ENCODE results near the gene RMND5B.

DNA sequence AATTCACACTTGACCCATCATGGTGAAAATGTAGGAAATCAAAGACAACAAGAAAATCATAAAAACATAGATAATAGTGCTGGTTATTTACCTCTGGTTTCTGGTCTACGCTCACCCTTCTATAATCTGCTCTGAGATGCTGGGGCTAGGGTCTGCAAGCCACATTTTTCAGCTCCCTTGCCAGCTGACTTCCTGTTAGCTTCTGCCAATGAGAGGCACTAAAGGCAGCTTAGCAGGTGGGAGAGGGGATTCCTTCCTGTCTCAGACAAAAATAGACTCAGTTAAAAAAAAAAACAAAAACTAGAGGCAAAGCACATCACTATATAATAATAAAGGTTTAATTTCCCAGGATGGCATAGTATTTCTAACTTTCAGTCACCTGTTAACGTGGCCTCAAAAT is 37.7 kb upstream of the RMND5B start:
- TF ChIP-seq EZH2phosphoT487 (IDR thresholded peaks at IDR 0.05; ENCODE audit: low read length) (no peak), EZH2 (optimal IDR thresholded peaks at IDR 0.05; ENCODE audit: low read depth, low read length) (no peak)
